Epithelial cell of proximal tubule (primary cell): ENCODE data around the gene STH. TPM values are rescaled to one million over a fixed set of nuclear protein-coding genes. Genes with fewer than 3 reads are reported as not detected.
"Not testable (repeated sequence)": the region's sequence is repeated elsewhere in the genome, so short reads cannot be mapped to it uniquely, and the experiment has no call there.

Experiments used
- DNase-seq: peaks from one replicate; pipeline ENCODE4 v3.0.0-alpha.2; 2011; ENCODE audit warnings: low read depth
- H3K4me3 ChIP-seq: 2 replicates; pipeline ENCODE4 v1.5.1; 2011; ENCODE audit warnings: low read depth, mild to moderate bottlenecking, low read length
- CTCF ChIP-seq: conservative IDR thresholded peaks from 2 replicates; pipeline ENCODE4 v1.5.1; 2012; ENCODE audit warnings: low read depth, mild to moderate bottlenecking, low read length
- total RNA-seq: library from RNA; depleted of rRNA; stranded (reverse); fragments of >200 nt; gene quantifications from 2 replicates; pipeline ENCODE4 v1.2.3, GENCODE V29; 2015

Gene STH
- total RNA-seq, 1 donor from 2014 or later = not detected

DNA sequence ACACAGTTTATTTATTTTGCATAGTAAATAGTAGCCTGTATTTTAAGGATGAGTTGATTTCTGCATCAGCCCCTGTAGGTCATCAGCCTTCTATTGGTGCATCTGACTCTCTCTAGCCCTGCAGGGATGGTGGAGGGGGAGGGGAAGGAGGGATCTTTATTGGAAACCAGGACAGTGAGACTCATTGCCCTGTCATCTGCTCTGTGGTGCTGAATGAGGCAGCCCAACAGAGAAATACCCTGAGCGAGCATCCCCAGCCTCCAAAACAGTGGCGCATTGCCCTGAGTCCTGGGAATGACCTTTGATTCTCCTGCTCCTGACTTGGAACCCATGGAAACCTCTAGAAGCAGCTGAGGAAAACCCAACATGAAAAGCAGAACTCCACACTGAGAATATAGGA is 45.5 kb upstream of the STH start:
- no peak overlapping the region for H3K4me3 ChIP-seq
- DNase-seq = no peak
- no peak for TF ChIP-seq CTCF

- DNase-seq = no peak
- TF ChIP-seq CTCF = no peak
- H3K4me3 ChIP-seq = no peak overlapping the region
These were observed 44.1 kb upstream of the STH start for GRCh38 chr17:45954914-45955313.

- H3K4me3 ChIP-seq = no peak overlapping the region
- TF ChIP-seq CTCF = no peak
- DNase-seq = no peak
These were observed 43.7 kb upstream of the STH start for GRCh38 chr17:45955326-45955725.

GRCh38 chr17:45956090-45956489 is 43.0 kb upstream of the STH start:
- no peak for DNase-seq
- no peak for TF ChIP-seq CTCF
- H3K4me3 ChIP-seq = no peak overlapping the region

DNA sequence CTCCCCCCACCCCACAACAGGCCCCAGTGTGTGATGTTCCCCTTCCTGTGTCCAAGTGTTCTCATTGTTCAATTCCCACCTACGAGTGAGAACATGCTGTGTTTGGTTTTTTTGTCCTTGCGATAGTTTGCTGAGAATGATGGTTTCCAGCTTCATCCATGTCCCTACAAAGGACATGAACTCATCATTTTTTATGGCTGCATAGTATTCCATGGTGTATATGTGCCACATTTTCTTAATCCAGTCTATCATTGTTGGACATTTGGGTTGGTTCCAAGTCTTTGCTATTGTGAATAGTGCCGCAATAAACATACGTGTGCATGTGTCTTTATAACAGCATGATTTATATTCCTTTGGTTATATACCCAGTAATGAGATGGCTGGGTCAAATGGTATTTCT is 42.3 kb upstream of the STH start:
- H3K4me3 ChIP-seq, DNase-seq: not testable (repeated sequence)

DNA sequence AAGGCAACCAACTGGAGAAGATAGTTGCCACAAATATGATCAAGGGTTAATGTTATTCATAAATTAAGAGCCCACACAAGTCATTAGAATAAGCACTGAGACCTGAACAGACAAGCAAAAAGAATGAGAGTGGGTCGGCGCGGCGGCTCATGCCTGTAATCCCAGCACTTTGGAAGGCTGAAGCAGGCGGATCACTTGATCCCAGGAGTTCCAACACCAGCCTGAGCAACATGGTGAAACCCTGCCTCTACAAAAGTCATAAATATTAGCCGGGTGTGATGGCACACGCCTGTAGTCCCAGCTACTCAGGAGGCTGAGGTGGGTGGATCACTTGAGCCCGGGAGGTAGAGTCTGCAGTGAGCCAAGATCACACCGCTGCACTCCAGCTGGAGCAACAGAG is 40.7 kb upstream of the STH start:
- no peak for TF ChIP-seq CTCF
- H3K4me3 ChIP-seq = no peak overlapping the region
- DNase-seq = no peak

GRCh38 chr17:45958994-45959665 is 39.9 kb upstream of the STH start:
- TF ChIP-seq CTCF = no peak
- no peak for DNase-seq
- no peak overlapping the region for H3K4me3 ChIP-seq

- H3K4me3 ChIP-seq = no peak overlapping the region
- no peak for TF ChIP-seq CTCF
- DNase-seq = no peak
These were observed 38.7 kb upstream of the STH start for GRCh38 chr17:45960311-45960710.
